ENCODE measurements around the gene ALPK3. TPM values are rescaled to one million over a fixed set of nuclear protein-coding genes. Genes with fewer than 3 reads are reported as not detected.

ALPK3 gene
- total and polyA plus RNA-seq, 2 donors (not counting 3 experiments of a cell fraction or from before 2014, with no cell fraction given): 18.4 to 36.2 TPM

DNA sequence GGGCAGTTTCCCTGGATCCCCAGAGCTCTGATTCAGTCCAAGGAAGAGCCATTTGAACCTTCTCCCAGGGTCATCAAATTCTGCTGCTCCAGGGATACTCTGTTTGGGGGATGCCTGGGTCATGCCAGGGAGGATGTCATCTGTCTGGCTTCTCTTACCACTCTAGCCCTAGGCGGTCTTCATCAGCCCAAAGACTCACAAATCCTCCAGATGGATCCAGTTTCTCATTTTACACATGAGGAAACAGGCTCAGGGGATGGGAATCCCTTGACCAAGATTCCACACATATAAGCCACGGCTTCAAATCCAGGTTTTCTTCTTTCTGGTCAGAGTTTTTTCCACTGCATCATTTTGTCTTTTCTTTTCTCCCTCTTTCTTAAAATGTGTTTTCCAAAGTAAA is 104.0 kb downstream of the ALPK3 start:
- FAIRE-seq: no peak

GRCh38 chr15:84922530-84922929 is 105.4 kb downstream of the ALPK3 start:
- Histone ChIP-seq H3K9me1 (replicated peaks; ENCODE audit: control insufficient read depth, extremely low read depth, insufficient read depth, low read length) (no peaks in the 10 kb centered on the region), H3K9me3 (replicated peaks; ENCODE audit: control insufficient read depth, insufficient read depth, low read length) (no peaks in the 10 kb centered on the region), H3K27me3 (ENCODE audit: control insufficient read depth in 2 of 2, insufficient read depth in 2 of 2, low read length in 2 of 2) (peaks cover 0 to 1% of the 10 kb centered on the region in 2 experiments), H4K20me1 (replicated peaks; ENCODE audit: control insufficient read depth, extremely low read depth, insufficient read depth, low read length) (no peaks in the 10 kb centered on the region), H3K4me1 (ENCODE audit: control insufficient read depth, extremely low read depth, insufficient read depth, low read length) (no peaks in the 10 kb centered on the region), H3K79me2 (ENCODE audit: control insufficient read depth, insufficient read depth, low read length) (no peaks in the 10 kb centered on the region), H3K9ac (replicated peaks; ENCODE audit: extremely low read depth, insufficient read depth, low read length) (no peak overlapping the region), H2AFZ (ENCODE audit: low read depth, low read length) (no peak overlapping the region), H3K27ac (ENCODE audit: insufficient read depth, low read depth, low read length) (no peak overlapping the region), H3K4me3 (replicated peaks in 1 of 3; ENCODE audit: insufficient read depth in 1 of 3, low read depth in 1 of 3, low read length in 3 of 3) (no peak overlapping the region), H3K4me2 (ENCODE audit: insufficient read depth, low read length) (no peak overlapping the region), H3K36me3 (ENCODE audit: control insufficient read depth in 2 of 2, extremely low read depth in 1 of 2, insufficient read depth in 2 of 2, low read length in 2 of 2) (no peaks in the 10 kb centered on the region)
- ChIA-PET CTCF (no interaction called here), POLR2A (no interaction called here)
- no TSS peak for BruUV-seq (replicated peaks)
- FAIRE-seq (no peak), DNase-seq (ENCODE audit: low read depth, low spot score) (no peak)
- dilution Hi-C loops (cut with MboI; ENCODE audit: extremely low pct_ligation_motif_present, low sequenced_read_pairs): no loop called here
- TF ChIP-seq POLR2A (IDR thresholded peaks at IDR 0.05; ENCODE audit: low read depth, low read length) (no peak), MAX (IDR thresholded peaks at IDR 0.05; ENCODE audit: insufficient read depth, insufficient read length) (no peak)
- intact Hi-C loops (cut with micrococcal nuclease): no loop called here

More for the DNA sequence above, 104.0 kb downstream of the ALPK3 start:
- H3K27me3 ChIP-seq (ENCODE audit: control insufficient read depth in 2 of 2, insufficient read depth in 2 of 2, low read length in 2 of 2): peaks cover 0 to 1% of the 10 kb centered on the region in 2 experiments
- DNase-seq (ENCODE audit: low read depth, low spot score): no peak
- no peaks in the 10 kb centered on the region for H3K9me3 ChIP-seq (replicated peaks; ENCODE audit: control insufficient read depth, insufficient read depth, low read length)
- no peak overlapping the region for H3K9ac ChIP-seq (replicated peaks; ENCODE audit: extremely low read depth, insufficient read depth, low read length)
- no peak overlapping the region for H3K27ac ChIP-seq (ENCODE audit: insufficient read depth, low read depth, low read length)
- TF ChIP-seq FOS (IDR thresholded peaks at IDR 0.05; ENCODE audit: borderline replicate concordance, insufficient read depth, low read length): no peak
- no peaks in the 10 kb centered on the region for H4K20me1 ChIP-seq (replicated peaks; ENCODE audit: control insufficient read depth, extremely low read depth, insufficient read depth, low read length)
- POLR2A ChIA-PET: no interaction called here
- BruUV-seq (replicated peaks): no TSS peak
- intact Hi-C loops (cut with micrococcal nuclease) (no loop called here), dilution Hi-C loops (cut with MboI; ENCODE audit: extremely low pct_ligation_motif_present, low sequenced_read_pairs) (no loop called here)
- H3K79me2 ChIP-seq (ENCODE audit: control insufficient read depth, insufficient read depth, low read length): no peaks in the 10 kb centered on the region
- no peaks in the 10 kb centered on the region for H3K4me1 ChIP-seq (ENCODE audit: control insufficient read depth, extremely low read depth, insufficient read depth, low read length)
- H3K9me1 ChIP-seq (replicated peaks; ENCODE audit: control insufficient read depth, extremely low read depth, insufficient read depth, low read length): no peaks in the 10 kb centered on the region
- no peak overlapping the region for H3K4me2 ChIP-seq (ENCODE audit: insufficient read depth, low read length)
- CTCF ChIA-PET: no interaction called here
- no peak overlapping the region for H3K4me3 ChIP-seq (replicated peaks in 1 of 3; ENCODE audit: insufficient read depth in 1 of 3, low read depth in 1 of 3, low read length in 3 of 3)
- H3K36me3 ChIP-seq (ENCODE audit: control insufficient read depth in 2 of 2, extremely low read depth in 1 of 2, insufficient read depth in 2 of 2, low read length in 2 of 2): no peaks in the 10 kb centered on the region
- no peak overlapping the region for H2AFZ ChIP-seq (ENCODE audit: low read depth, low read length)

Small RNA genes lying within 50 kb of the gene (small RNA-seq; reads per million reads assigned to genes)
- gene RF00402 (ENCODE audit: insufficient read depth, insufficient read length, low read depth, low replicate concordance): not detected

Other genes with a start within 250 kb of the ALPK3 start
- gene ZSCAN2, start 216.3 kb upstream of the ALPK3 start, total RNA-seq: 13.5 TPM in 2 replicates
- 11.3 and 12.9 TPM in 2 replicates for gene ZSCAN2, start 216.3 kb upstream of the ALPK3 start, polyA plus RNA-seq
- 28.2 and 29.1 TPM in 2 replicates for gene WDR73, start 163.1 kb upstream of the ALPK3 start, total RNA-seq
- 25.6 and 29.0 TPM in 2 replicates for gene WDR73, start 163.1 kb upstream of the ALPK3 start, polyA plus RNA-seq
- gene NMB, start 159.2 kb upstream of the ALPK3 start, total RNA-seq: 9.6 and 9.8 TPM in 2 replicates
- 7.8 and 10.3 TPM in 2 replicates for gene NMB, start 159.2 kb upstream of the ALPK3 start, polyA plus RNA-seq
- gene SEC11A, start 101.2 kb upstream of the ALPK3 start, total RNA-seq: 192 and 204 TPM in 2 replicates
- 165 and 189 TPM in 2 replicates for gene SEC11A, start 101.2 kb upstream of the ALPK3 start, polyA plus RNA-seq
- 21.1 and 22.3 TPM in 2 replicates for gene ZNF592, start 68.8 kb upstream of the ALPK3 start, total RNA-seq
- 12.3 and 13.2 TPM in 2 replicates for gene ZNF592, start 68.8 kb upstream of the ALPK3 start, polyA plus RNA-seq
- not detected in 2 replicates for gene SLC28A1, start 67.3 kb downstream of the ALPK3 start, total RNA-seq
- gene SLC28A1, start 67.3 kb downstream of the ALPK3 start, polyA plus RNA-seq: not detected in 2 replicates
- gene PDE8A, start 164.5 kb downstream of the ALPK3 start, total RNA-seq: 45.7 and 46.9 TPM in 2 replicates
- gene PDE8A, start 164.5 kb downstream of the ALPK3 start, polyA plus RNA-seq: 19.3 and 21.3 TPM in 2 replicates

Measured in endothelial cell of umbilical vein (primary cell).